Esophagus squamous epithelium (tissue), 4 donors: ENCODE data around the gene PRPF31.

Source experiments
- POLR2A ChIP-seq, 4 donors: fragments of 450-650 bp; IDR thresholded peaks; one replicate each; pipeline ENCODE4 v1.6.1; 2017; ENCODE audit warnings: antibody characterized with exemption in 4 of 4, mild to moderate bottlenecking in 4 of 4, moderate library complexity in 3 of 4
- TF ChIP-seq, protein P1 (sequence below), 6 experiments: fragments of 450-650 bp in 4 of 6; fragments of 200-600 bp in 2 of 6; sonication (generic) in 2 of 6; IDR thresholded peaks; one replicate each; pipeline ENCODE4 v1.5.1; 2016 to 2019; ENCODE audit warnings: antibody characterized with exemption in 6 of 6, mild to moderate bottlenecking in 4 of 6, moderate library complexity in 4 of 6

DNA sequence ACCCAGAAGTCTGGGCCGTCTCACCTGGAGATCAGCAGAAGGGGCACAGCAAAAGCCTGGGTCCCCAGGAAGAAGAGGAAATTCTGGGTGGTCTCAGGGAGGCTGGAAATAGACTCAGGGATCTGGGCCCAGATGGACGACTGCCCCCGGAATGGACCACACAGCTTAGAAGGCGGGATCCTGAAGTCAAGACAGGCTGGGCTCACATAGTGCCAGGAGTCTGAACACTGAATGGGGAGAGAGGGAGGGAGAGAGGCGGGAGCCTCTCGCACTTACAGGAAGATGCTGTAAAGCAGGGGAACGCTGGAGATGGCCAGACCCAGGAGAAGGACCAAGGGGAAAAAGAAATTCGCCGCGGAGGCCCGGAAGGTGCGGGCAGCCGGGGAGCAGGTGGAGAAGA is 45.3 kb downstream of the PRPF31 start:
- TF ChIP-seq, protein P1, sequence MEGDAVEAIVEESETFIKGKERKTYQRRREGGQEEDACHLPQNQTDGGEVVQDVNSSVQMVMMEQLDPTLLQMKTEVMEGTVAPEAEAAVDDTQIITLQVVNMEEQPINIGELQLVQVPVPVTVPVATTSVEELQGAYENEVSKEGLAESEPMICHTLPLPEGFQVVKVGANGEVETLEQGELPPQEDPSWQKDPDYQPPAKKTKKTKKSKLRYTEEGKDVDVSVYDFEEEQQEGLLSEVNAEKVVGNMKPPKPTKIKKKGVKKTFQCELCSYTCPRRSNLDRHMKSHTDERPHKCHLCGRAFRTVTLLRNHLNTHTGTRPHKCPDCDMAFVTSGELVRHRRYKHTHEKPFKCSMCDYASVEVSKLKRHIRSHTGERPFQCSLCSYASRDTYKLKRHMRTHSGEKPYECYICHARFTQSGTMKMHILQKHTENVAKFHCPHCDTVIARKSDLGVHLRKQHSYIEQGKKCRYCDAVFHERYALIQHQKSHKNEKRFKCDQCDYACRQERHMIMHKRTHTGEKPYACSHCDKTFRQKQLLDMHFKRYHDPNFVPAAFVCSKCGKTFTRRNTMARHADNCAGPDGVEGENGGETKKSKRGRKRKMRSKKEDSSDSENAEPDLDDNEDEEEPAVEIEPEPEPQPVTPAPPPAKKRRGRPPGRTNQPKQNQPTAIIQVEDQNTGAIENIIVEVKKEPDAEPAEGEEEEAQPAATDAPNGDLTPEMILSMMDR (IDR thresholded peaks at IDR 0.05) = no peak
- no peak for TF ChIP-seq POLR2A (IDR thresholded peaks at IDR 0.05)
